H54 (cell line): Measurements from ENCODE around the gene PPP3R1.

Source experiments
- DNase-seq: peaks from one replicate; pipeline ENCODE4 v3.0.0; 2011; ENCODE audit warnings: low spot score, mixed read lengths; ENCODE audit not compliant: insufficient read length
- FAIRE-seq: peaks from 3 replicates; lab custom pipeline; 2011; peaks lifted over from hg19 to GRCh38; lab: Jason Lieb, UNC
- POLR2A ChIP-seq: IDR thresholded peaks from 2 replicates; pipeline ENCODE4 v1.6.1; 2011; ENCODE audit warnings: low read depth, mild to moderate bottlenecking, low read length

Gene PPP3R1

GRCh38 chr2:68252400-68253218 is at the start of gene PPP3R1:
PPP3R1 (minus strand) TSS chr2:68252532; CDS start chr2:68252127, 405 bp downstream.
- peak; percentile 97 for TF ChIP-seq POLR2A
- FAIRE-seq: peak; percentile 48
- DNase-seq: peak; percentile 80

- no peak for TF ChIP-seq POLR2A
- DNase-seq (no peak), FAIRE-seq (no peak)
These were observed 43.2 kb upstream of the PPP3R1 start for GRCh38 chr2:68295516-68295915.

GRCh38 chr2:68294913-68295312 is 42.6 kb upstream of the PPP3R1 start:
- TF ChIP-seq POLR2A: no peak
- no peak for FAIRE-seq

GRCh38 chr2:68294187-68294586 is 41.9 kb upstream of the PPP3R1 start:
- no peak for TF ChIP-seq POLR2A
- no peak for FAIRE-seq

More at GRCh38 chr2:68294913-68295312, 42.6 kb upstream of the PPP3R1 start:
- DNase-seq: no peak

GRCh38 chr2:68293755-68294154 is 41.4 kb upstream of the PPP3R1 start:
- DNase-seq (no peak), FAIRE-seq (no peak)
- TF ChIP-seq POLR2A: no peak

More at GRCh38 chr2:68294187-68294586, 41.9 kb upstream of the PPP3R1 start:
- DNase-seq: no peak

- FAIRE-seq (no peak), DNase-seq (no peak)
- TF ChIP-seq POLR2A: no peak
These were observed 40.7 kb upstream of the PPP3R1 start for GRCh38 chr2:68293024-68293423.

GRCh38 chr2:68292108-68292710 is 39.9 kb upstream of the PPP3R1 start:
- DNase-seq: peak; percentile 19
- TF ChIP-seq POLR2A: no peak
- peak; percentile 64 for FAIRE-seq

GRCh38 chr2:68291314-68291713 is 39.0 kb upstream of the PPP3R1 start:
- no peak for DNase-seq
- TF ChIP-seq POLR2A: no peak
- no peak for FAIRE-seq

- DNase-seq: no peak
- TF ChIP-seq POLR2A: no peak
- no peak for FAIRE-seq
These were observed 38.6 kb upstream of the PPP3R1 start for GRCh38 chr2:68290901-68291300.

GRCh38 chr2:68287580-68288441 is 35.5 kb upstream of the PPP3R1 start:
- FAIRE-seq: no peak
- DNase-seq: no peak
- TF ChIP-seq POLR2A: no peak

GRCh38 chr2:68284896-68285295 is 32.6 kb upstream of the PPP3R1 start:
- no peak for TF ChIP-seq POLR2A
- DNase-seq (no peak), FAIRE-seq (no peak)

- DNase-seq (no peak), FAIRE-seq (no peak)
- no peak for TF ChIP-seq POLR2A
These were observed 31.1 kb upstream of the PPP3R1 start for GRCh38 chr2:68283419-68283812.

GRCh38 chr2:68282811-68283418 is 30.6 kb upstream of the PPP3R1 start:
- TF ChIP-seq POLR2A: no peak
- DNase-seq (peak; percentile 17), FAIRE-seq (peak; percentile 94)
